PC-3 (cell line): Measurements from ENCODE around the gene LIPG. TPM values are rescaled to one million over a fixed set of nuclear protein-coding genes. Genes with fewer than 3 reads are reported as not detected.

ENCODE experiments used
- ATAC-seq: fragments of 200-7000 bp; cut with Tn5 transposase; 2 replicates; pipeline ENCODE4 v1.9.1; 2020; ENCODE audit warnings: mild to moderate bottlenecking, moderate library complexity
- BruUV-seq: library from RNA; stranded (reverse); fragments of 400-500 nt; replicated peaks from 2 replicates; lab custom pipeline; 2021; lab: Mats Ljungman, UMichigan
- CTCF ChIA-PET: fragments of 300-600 bp; sonication (Branson Sonifier 250); formaldehyde crosslinking; loops from one replicate; lab custom pipeline; 2022; ENCODE audit warnings: antibody characterized with exemption; lab: Charles Lee
- POLR2A ChIA-PET: fragments of 300-600 bp; sonication (Branson Sonifier 250); formaldehyde crosslinking; loops from one replicate; lab custom pipeline; 2022; ENCODE audit warnings: antibody characterized with exemption; ENCODE audit not compliant: unreplicated experiment; lab: Charles Lee
- DNase-seq: peaks from one replicate; pipeline ENCODE4 v3.0.0-alpha.2; 2015
- H2AFZ ChIP-seq: fragments of 300-600 bp; sonication (generic); 2 replicates; pipeline ENCODE4 v1.6.0; 2016; ENCODE audit warnings: antibody characterized with exemption, low read length
- H3F3A ChIP-seq: fragments of 300-600 bp; sonication (generic); one replicate; pipeline ENCODE4 v1.6.0; 2017; ENCODE audit warnings: antibody characterized with exemption, low read length, control low read depth, mild to moderate bottlenecking; ENCODE audit not compliant: unreplicated experiment
- H3K27ac ChIP-seq: fragments of 300-600 bp; sonication (generic); 2 replicates; pipeline ENCODE4 v1.5.1; 2016; ENCODE audit warnings: mild to moderate bottlenecking, low read length
- H3K27me3 ChIP-seq: fragments of 300-600 bp; sonication (generic); 2 replicates; pipeline ENCODE4 v1.6.1; 2016; ENCODE audit warnings: low read length, mixed read lengths
- H3K36me3 ChIP-seq: fragments of 300-600 bp; sonication (generic); 2 replicates; pipeline ENCODE4 v1.6.1; 2016; ENCODE audit warnings: low read depth, mixed run types, low read length, mixed read lengths
- H3K4me1 ChIP-seq: fragments of 300-600 bp; sonication (generic); 2 replicates; pipeline ENCODE4 v1.5.1; 2016; ENCODE audit warnings: low read length; ENCODE audit not compliant: insufficient read depth
- H3K4me2 ChIP-seq: fragments of 300-600 bp; sonication (generic); 2 replicates; pipeline ENCODE4 v1.6.0; 2016; ENCODE audit warnings: low read length
- H3K4me3 ChIP-seq: fragments of 300-600 bp; sonication (generic); 2 replicates; pipeline ENCODE4 v1.5.1; 2016; ENCODE audit warnings: mild to moderate bottlenecking, low read length, mixed read lengths
- H3K79me2 ChIP-seq: fragments of 300-600 bp; sonication (generic); 2 replicates; pipeline ENCODE4 v1.6.1; 2017; ENCODE audit warnings: low read length, mixed read lengths
- H3K9ac ChIP-seq: fragments of 300-600 bp; sonication (generic); 2 replicates; pipeline ENCODE4 v1.6.0; 2016; ENCODE audit warnings: mild to moderate bottlenecking, low read length
- H3K9me2 ChIP-seq: fragments of 300-600 bp; sonication (generic); replicated peaks from 2 replicates; pipeline ENCODE4 v1.6.1; 2016; ENCODE audit warnings: mixed run types, low read length, mixed read lengths
- H3K9me3 ChIP-seq: fragments of 300-600 bp; sonication (generic); 2 replicates; pipeline ENCODE4 v1.6.1; 2016; ENCODE audit warnings: low read length, mixed read lengths
- H4K20me1 ChIP-seq: fragments of 300-600 bp; sonication (generic); 2 replicates; pipeline ENCODE4 v1.6.1; 2016; ENCODE audit warnings: low read length, mixed read lengths
- EZH2 ChIP-seq: fragments of 300-600 bp; sonication (generic); IDR thresholded peaks from one replicate; pipeline ENCODE4 v1.6.1; 2017; ENCODE audit warnings: antibody characterized with exemption, mild to moderate bottlenecking, low read length; ENCODE audit not compliant: unreplicated experiment
- EZH2phosphoT487 ChIP-seq: fragments of 300-600 bp; sonication (generic); IDR thresholded peaks from 2 replicates; pipeline ENCODE4 v1.6.1; 2018; ENCODE audit warnings: mild to moderate bottlenecking, antibody characterized with exemption, low read length, borderline replicate concordance
- intact Hi-C: fragments of 100-400 bp; cut with micrococcal nuclease; formaldehyde crosslinking; loops from 2 replicates; pipeline ENCODE4 v1.9.0; 2023
- total RNA-seq: library from RNA; depleted of rRNA; stranded (reverse); fragments of >200 nt; gene quantifications from 2 replicates; pipeline ENCODE4 v1.2.3, GENCODE V29; 2014
- TF ChIP-seq, protein P1 (sequence below): fragments of 300-600 bp; sonication (generic); conservative IDR thresholded peaks from 2 replicates; pipeline ENCODE4 v1.5.1; 2017; ENCODE audit warnings: antibody characterized with exemption, low read depth, mild to moderate bottlenecking, low read length

LIPG gene
- total RNA-seq, 1 experiment from 2014 or later: 14.8 TPM

DNA sequence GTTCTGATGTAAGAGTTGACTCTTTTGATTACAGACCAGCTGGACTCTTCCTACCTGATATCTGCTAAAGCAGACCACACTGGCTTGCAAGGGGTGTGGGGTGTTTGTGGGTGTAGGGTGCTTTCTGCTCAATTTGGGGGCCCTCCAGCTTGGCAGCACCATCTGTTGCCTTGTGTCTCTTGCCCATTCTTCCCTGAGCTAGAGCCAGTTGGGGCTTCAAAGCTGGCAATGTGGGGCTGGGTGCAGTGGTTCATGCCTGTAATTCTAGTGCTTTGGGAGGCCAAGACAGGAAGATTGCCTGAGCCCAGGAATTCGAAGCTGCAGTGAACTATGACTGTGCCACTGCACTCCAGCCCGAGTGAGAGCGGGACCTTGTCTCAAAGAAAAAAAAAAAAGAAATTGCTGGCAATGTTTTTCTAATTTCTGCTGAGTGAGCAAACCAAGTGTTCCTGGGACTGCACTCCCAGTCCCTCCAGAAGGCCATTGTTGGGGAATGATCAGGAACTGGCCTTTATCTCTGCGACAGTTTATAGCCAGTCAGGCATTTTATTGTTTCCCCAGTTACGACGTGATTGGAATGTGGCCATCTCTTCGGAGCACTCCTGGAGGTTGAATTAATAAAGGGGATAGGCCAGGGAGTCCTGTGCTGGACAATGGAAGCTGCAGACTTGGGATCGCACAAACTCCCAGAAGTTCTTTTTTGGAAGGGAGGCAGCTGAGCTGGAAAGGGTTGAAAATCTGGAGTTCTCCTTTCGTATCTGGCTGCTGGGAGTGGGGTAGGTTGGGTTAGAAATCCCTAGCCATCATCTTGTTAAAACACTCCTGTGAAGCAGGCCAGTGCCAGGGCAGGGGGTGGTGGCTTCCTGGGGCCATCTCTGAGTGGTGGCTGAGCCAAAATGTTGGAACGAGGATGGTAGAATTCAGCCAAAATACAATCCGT, 57.2 kb downstream of the LIPG start:
- no peaks in the 10 kb centered on the region for H3K9me3 ChIP-seq
- H3K27me3 ChIP-seq: no peaks in the 10 kb centered on the region
- ATAC-seq (no peak), DNase-seq (no peak)
- H3K9ac ChIP-seq: no peak overlapping the region
- intact Hi-C loops: no loop called here
- H3K9me2 ChIP-seq: no peaks in the 10 kb centered on the region
- CTCF ChIA-PET: no interaction called here
- H3K27ac ChIP-seq: no peak overlapping the region
- H2AFZ ChIP-seq: no peak overlapping the region
- H3K4me2 ChIP-seq: no peak overlapping the region
- POLR2A ChIA-PET: no interaction called here
- H3K4me1 ChIP-seq: no peaks in the 10 kb centered on the region
- no peak overlapping the region for H3K4me3 ChIP-seq
- TF ChIP-seq EZH2 (no peak), EZH2phosphoT487 (no peak)
- TF ChIP-seq, protein P1, sequence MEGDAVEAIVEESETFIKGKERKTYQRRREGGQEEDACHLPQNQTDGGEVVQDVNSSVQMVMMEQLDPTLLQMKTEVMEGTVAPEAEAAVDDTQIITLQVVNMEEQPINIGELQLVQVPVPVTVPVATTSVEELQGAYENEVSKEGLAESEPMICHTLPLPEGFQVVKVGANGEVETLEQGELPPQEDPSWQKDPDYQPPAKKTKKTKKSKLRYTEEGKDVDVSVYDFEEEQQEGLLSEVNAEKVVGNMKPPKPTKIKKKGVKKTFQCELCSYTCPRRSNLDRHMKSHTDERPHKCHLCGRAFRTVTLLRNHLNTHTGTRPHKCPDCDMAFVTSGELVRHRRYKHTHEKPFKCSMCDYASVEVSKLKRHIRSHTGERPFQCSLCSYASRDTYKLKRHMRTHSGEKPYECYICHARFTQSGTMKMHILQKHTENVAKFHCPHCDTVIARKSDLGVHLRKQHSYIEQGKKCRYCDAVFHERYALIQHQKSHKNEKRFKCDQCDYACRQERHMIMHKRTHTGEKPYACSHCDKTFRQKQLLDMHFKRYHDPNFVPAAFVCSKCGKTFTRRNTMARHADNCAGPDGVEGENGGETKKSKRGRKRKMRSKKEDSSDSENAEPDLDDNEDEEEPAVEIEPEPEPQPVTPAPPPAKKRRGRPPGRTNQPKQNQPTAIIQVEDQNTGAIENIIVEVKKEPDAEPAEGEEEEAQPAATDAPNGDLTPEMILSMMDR: no peak
- H3K79me2 ChIP-seq: no peaks in the 10 kb centered on the region
- H3K36me3 ChIP-seq: no peaks in the 10 kb centered on the region
- no peaks in the 10 kb centered on the region for H3F3A ChIP-seq
- no peaks in the 10 kb centered on the region for H4K20me1 ChIP-seq
- no TSS peak for BruUV-seq

- Histone ChIP-seq H3K4me3 (no peak overlapping the region), H4K20me1 (no peaks in the 10 kb centered on the region), H3K9me2 (no peaks in the 10 kb centered on the region), H3K4me1 (peaks cover 2% of the 10 kb centered on the region; the same call in 1 of the 2 replicates), H2AFZ (no peak overlapping the region), H3F3A (no peaks in the 10 kb centered on the region), H3K36me3 (no peaks in the 10 kb centered on the region), H3K79me2 (no peaks in the 10 kb centered on the region), H3K9ac (no peak overlapping the region), H3K9me3 (no peaks in the 10 kb centered on the region), H3K4me2 (no peak overlapping the region), H3K27me3 (no peaks in the 10 kb centered on the region), H3K27ac (no peak overlapping the region)
- TF ChIP-seq EZH2 (no peak), EZH2phosphoT487 (no peak)
- TF ChIP-seq, protein P1: no peak
- intact Hi-C loops: no loop called here
- POLR2A ChIA-PET: no interaction called here
- DNase-seq (no peak), ATAC-seq (no peak)
- BruUV-seq: no TSS peak
- CTCF ChIA-PET: no interaction called here
Measured at GRCh38 chr18:49619801-49620200, 57.9 kb downstream of the LIPG start.

- Histone ChIP-seq H3K9ac (no peak overlapping the region), H3K79me2 (no peaks in the 10 kb centered on the region), H3K27me3 (no peaks in the 10 kb centered on the region), H3K4me3 (no peak overlapping the region), H3F3A (no peaks in the 10 kb centered on the region), H3K4me2 (no peak overlapping the region), H4K20me1 (no peaks in the 10 kb centered on the region), H3K9me3 (no peaks in the 10 kb centered on the region), H3K4me1 (peaks cover 7% of the 10 kb centered on the region), H3K36me3 (no peaks in the 10 kb centered on the region), H2AFZ (no peak overlapping the region), H3K27ac (no peak overlapping the region), H3K9me2 (no peaks in the 10 kb centered on the region)
- DNase-seq: no peak
- CTCF ChIA-PET: interaction anchor here (0.6 kb wide), 1 partner anchor 238 kb away, joined by 4 read pairs; no protein-coding TSS in a partner anchor
- POLR2A ChIA-PET: no interaction called here
- TF ChIP-seq EZH2: no peak
- TF ChIP-seq, protein P1: no peak
- no peak for TF ChIP-seq EZH2phosphoT487
- intact Hi-C loops: no loop called here
- no peak for ATAC-seq
- BruUV-seq: no TSS peak
Measured at GRCh38 chr18:49621301-49621700, 59.4 kb downstream of the LIPG start.
